Hepatocyte (in vitro differentiated cells): ENCODE measurements around the gene HMCN1. TPM values are rescaled to one million over a fixed set of nuclear protein-coding genes. Genes with fewer than 3 reads are reported as not detected.

ENCODE experiments used
- DNase-seq: peaks from one replicate; pipeline ENCODE4 v3.0.0-alpha.2; 2016; ENCODE audit warnings: low spot score
- H2AFZ ChIP-seq: fragments of 200-600 bp; sonication (generic); 2 replicates; pipeline ENCODE4 v1.6.0; 2016; ENCODE audit warnings: antibody characterized with exemption, mild to moderate bottlenecking
- H3K27ac ChIP-seq: fragments of 200-600 bp; sonication (generic); 2 replicates; pipeline ENCODE4 v1.5.1; 2016; ENCODE audit warnings: mild to moderate bottlenecking
- H3K27me3 ChIP-seq: fragments of 200-600 bp; sonication (generic); 2 replicates; pipeline ENCODE4 v1.6.1; 2016
- H3K36me3 ChIP-seq: fragments of 200-600 bp; sonication (generic); replicated peaks from 2 replicates; pipeline ENCODE4 v1.5.1; 2016; ENCODE audit warnings: low read depth; ENCODE audit not compliant: insufficient read depth
- H3K4me1 ChIP-seq: fragments of 200-600 bp; sonication (generic); 2 replicates; pipeline ENCODE4 v1.5.1; 2016; ENCODE audit warnings: mild to moderate bottlenecking, moderate library complexity; ENCODE audit not compliant: insufficient read depth
- H3K4me2 ChIP-seq: fragments of 200-600 bp; sonication (generic); 2 replicates; pipeline ENCODE4 v1.6.0; 2016
- H3K4me3 ChIP-seq: fragments of 200-600 bp; sonication (generic); 2 replicates; pipeline ENCODE4 v1.5.1; 2016; ENCODE audit warnings: mild to moderate bottlenecking
- H3K79me2 ChIP-seq: fragments of 200-600 bp; sonication (generic); 2 replicates; pipeline ENCODE4 v1.6.0; 2017; ENCODE audit warnings: mild to moderate bottlenecking
- H3K9me2 ChIP-seq: fragments of 200-600 bp; sonication (generic); replicated peaks from 2 replicates; pipeline ENCODE4 v1.6.0; 2017; ENCODE audit warnings: mild to moderate bottlenecking; ENCODE audit not compliant: insufficient read depth
- H3K9me3 ChIP-seq: fragments of 200-600 bp; sonication (generic); 2 replicates; pipeline ENCODE4 v1.5.1; 2016; ENCODE audit warnings: low read depth, mild to moderate bottlenecking
- H4K20me1 ChIP-seq: fragments of 200-600 bp; sonication (generic); 2 replicates; pipeline ENCODE4 v1.6.0; 2016; ENCODE audit warnings: mild to moderate bottlenecking; ENCODE audit not compliant: insufficient read depth, poor library complexity, severe bottlenecking
- EZH2 ChIP-seq: fragments of 200-600 bp; sonication (generic); IDR thresholded peaks from 2 replicates; pipeline ENCODE4 v1.6.1; 2016; ENCODE audit warnings: antibody characterized with exemption, mild to moderate bottlenecking, borderline replicate concordance
- EZH2phosphoT487 ChIP-seq: fragments of 200-600 bp; sonication (generic); IDR thresholded peaks from one replicate; pipeline ENCODE4 v1.6.1; 2018; ENCODE audit warnings: antibody characterized with exemption, mild to moderate bottlenecking, low read depth, moderate library complexity; ENCODE audit not compliant: unreplicated experiment, severe bottlenecking
- WGBS: methylation state at CpG from one replicate; pipeline ENCODE4 v1.1.6; 2016; ENCODE audit warnings: low lambda C conversion rate; ENCODE audit errors: missing lambda C conversion rate; 5-methylcytosine and 5-hydroxymethylcytosine counted together
- polyA plus RNA-seq: library from polyadenylated mRNA; unstranded; fragments of >200 nt; fragmentation: Nextera tagmentation; extraction: Ambion mirVana; gene quantifications from 2 replicates; pipeline ENCODE4 v1.2.1, GENCODE V29; 2016
- total RNA-seq: library from RNA; depleted of rRNA; stranded (reverse); fragments of >200 nt; gene quantifications from 2 replicates; pipeline ENCODE4 v1.2.3, GENCODE V29; 2014
- TF ChIP-seq, protein P1 (sequence below): fragments of 200-600 bp; sonication (generic); IDR thresholded peaks from 2 replicates; pipeline ENCODE4 v1.5.1; 2016; ENCODE audit warnings: antibody characterized with exemption, mild to moderate bottlenecking; ENCODE audit not compliant: poor library complexity

The HMCN1 gene
- total and polyA plus RNA-seq, 2 experiments from 2014 or later: 2.3 to 13.4 TPM

DNA sequence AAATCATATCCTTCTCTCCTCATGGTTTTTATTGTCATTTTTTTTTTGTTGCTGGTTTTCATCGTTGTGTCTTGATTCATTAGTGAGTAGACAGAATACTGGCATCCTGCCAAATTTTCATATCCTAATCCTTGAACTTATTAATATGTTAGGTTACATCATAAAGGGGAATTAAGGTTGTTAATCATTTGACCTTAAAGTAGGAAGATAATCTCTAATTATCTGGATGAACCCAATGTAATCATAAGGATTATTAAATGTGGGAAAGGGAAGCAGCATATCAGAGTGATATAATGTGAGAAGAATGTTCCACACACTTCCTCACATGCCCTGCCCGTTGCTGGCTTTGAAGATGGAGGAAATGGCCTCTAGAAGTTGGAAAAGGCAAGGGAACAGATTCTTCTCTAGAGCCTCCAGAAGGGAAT, 299.7 kb downstream of the HMCN1 start:
- no peak for TF ChIP-seq EZH2phosphoT487
- TF ChIP-seq EZH2: no peak
- TF ChIP-seq, protein P1, sequence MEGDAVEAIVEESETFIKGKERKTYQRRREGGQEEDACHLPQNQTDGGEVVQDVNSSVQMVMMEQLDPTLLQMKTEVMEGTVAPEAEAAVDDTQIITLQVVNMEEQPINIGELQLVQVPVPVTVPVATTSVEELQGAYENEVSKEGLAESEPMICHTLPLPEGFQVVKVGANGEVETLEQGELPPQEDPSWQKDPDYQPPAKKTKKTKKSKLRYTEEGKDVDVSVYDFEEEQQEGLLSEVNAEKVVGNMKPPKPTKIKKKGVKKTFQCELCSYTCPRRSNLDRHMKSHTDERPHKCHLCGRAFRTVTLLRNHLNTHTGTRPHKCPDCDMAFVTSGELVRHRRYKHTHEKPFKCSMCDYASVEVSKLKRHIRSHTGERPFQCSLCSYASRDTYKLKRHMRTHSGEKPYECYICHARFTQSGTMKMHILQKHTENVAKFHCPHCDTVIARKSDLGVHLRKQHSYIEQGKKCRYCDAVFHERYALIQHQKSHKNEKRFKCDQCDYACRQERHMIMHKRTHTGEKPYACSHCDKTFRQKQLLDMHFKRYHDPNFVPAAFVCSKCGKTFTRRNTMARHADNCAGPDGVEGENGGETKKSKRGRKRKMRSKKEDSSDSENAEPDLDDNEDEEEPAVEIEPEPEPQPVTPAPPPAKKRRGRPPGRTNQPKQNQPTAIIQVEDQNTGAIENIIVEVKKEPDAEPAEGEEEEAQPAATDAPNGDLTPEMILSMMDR: no peak
- H3K4me2 ChIP-seq: no peak overlapping the region
- no peak overlapping the region for H3K27ac ChIP-seq
- H2AFZ ChIP-seq: no peak overlapping the region
- no peaks in the 10 kb centered on the region for H3K36me3 ChIP-seq
- H3K4me3 ChIP-seq: no peak overlapping the region
- H3K9me2 ChIP-seq: no peaks in the 10 kb centered on the region
- H3K4me1 ChIP-seq: no peaks in the 10 kb centered on the region
- H3K9me3 ChIP-seq: no peaks in the 10 kb centered on the region
- WGBS: 40% methylated on average over 2 of the region's 2 CpGs
- H3K79me2 ChIP-seq: no peaks in the 10 kb centered on the region
- H3K27me3 ChIP-seq: no peaks in the 10 kb centered on the region
- no peaks in the 10 kb centered on the region for H4K20me1 ChIP-seq
- DNase-seq: no peak

DNA sequence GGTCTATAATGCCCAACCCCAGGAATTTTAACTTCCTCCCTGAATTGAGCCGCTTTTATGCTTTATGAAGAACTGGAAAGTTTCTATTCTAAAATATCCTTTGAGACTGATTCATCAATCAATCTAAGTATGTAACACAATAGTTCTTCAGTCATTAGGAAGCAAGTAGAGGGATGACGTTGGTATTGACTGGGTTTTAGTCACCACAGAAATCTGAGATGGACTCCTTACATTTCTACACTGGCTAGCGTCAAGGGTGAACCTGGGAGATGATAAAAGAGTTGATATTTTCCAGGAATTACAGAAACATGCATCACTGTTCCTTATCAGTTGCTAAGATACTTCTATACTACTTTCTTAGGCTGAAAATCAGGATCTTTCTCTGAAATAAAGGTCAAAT, 308.0 kb downstream of the HMCN1 start:
- TF ChIP-seq EZH2: no peak
- TF ChIP-seq, protein P1: no peak
- TF ChIP-seq EZH2phosphoT487: no peak
- H3K4me1 ChIP-seq: no peaks in the 10 kb centered on the region
- no peak overlapping the region for H3K4me2 ChIP-seq
- 69% methylated on average over 3 of the region's 3 CpGs for WGBS
- H3K27ac ChIP-seq: no peak overlapping the region
- H3K9me3 ChIP-seq: no peaks in the 10 kb centered on the region
- H3K27me3 ChIP-seq: no peaks in the 10 kb centered on the region
- no peaks in the 10 kb centered on the region for H4K20me1 ChIP-seq
- no peaks in the 10 kb centered on the region for H3K9me2 ChIP-seq
- no peak overlapping the region for H2AFZ ChIP-seq
- no peak for DNase-seq
- no peak overlapping the region for H3K4me3 ChIP-seq
- H3K36me3 ChIP-seq: no peaks in the 10 kb centered on the region
- H3K79me2 ChIP-seq: no peaks in the 10 kb centered on the region

DNA sequence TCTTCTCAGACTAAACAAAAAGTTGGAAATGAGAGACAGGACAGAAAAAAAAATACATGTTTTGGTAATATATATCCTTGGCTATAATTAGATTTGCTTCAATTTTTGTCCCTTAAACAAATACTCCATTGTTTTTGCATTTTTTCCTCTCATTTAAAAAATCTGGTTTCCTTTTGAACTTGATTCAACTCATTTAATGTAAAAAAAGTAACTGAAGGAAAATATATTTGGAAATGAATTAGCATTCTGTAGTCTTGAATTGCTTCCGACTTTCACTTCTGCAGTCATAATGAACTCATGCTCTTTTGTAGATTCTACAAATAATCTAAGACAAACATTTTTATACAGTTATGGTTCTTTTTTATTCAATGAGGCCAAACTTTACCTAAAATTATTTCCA, 309.1 kb downstream of the HMCN1 start:
- H4K20me1 ChIP-seq: no peaks in the 10 kb centered on the region
- H3K27ac ChIP-seq: no peak overlapping the region
- TF ChIP-seq, protein P1: no peak
- no peak for TF ChIP-seq EZH2
- no peak for TF ChIP-seq EZH2phosphoT487
- DNase-seq: no peak
- H2AFZ ChIP-seq: no peak overlapping the region
- no peaks in the 10 kb centered on the region for H3K4me1 ChIP-seq
- H3K79me2 ChIP-seq: no peaks in the 10 kb centered on the region
- H3K36me3 ChIP-seq: no peaks in the 10 kb centered on the region
- H3K4me3 ChIP-seq: no peak overlapping the region
- WGBS: 93% methylated on average over 1 of the region's 1 CpG
- no peaks in the 10 kb centered on the region for H3K9me2 ChIP-seq
- no peaks in the 10 kb centered on the region for H3K9me3 ChIP-seq
- no peak overlapping the region for H3K4me2 ChIP-seq
- no peaks in the 10 kb centered on the region for H3K27me3 ChIP-seq
